Gastroesophageal sphincter (tissue), 3 donors: ENCODE results near the gene FGFR4.

Source experiments
- CTCF ChIP-seq, 4 experiments: fragments of 200-600 bp in 2 of 4; fragments of 450-650 bp in 2 of 4; sonication (generic) in 1 of 4; IDR thresholded peaks; one replicate each; pipeline ENCODE4 v1.5.1; 2017 to 2019; ENCODE audit warnings: antibody characterized with exemption in 4 of 4, mild to moderate bottlenecking in 2 of 4, moderate library complexity in 2 of 4
- EP300 ChIP-seq: sonication (generic); formaldehyde crosslinking; IDR thresholded peaks from one replicate; pipeline ENCODE4 v1.6.1; 2017; ENCODE audit warnings: antibody characterized with exemption, mild to moderate bottlenecking
- POLR2AphosphoS5 ChIP-seq: sonication (generic); formaldehyde crosslinking; IDR thresholded peaks from one replicate; pipeline ENCODE4 v1.6.1; 2017; ENCODE audit warnings: antibody characterized with exemption

- TF ChIP-seq CTCF (IDR thresholded peaks at IDR 0.05) (no peak), POLR2AphosphoS5 (no peak), EP300 (no peak)
Measured at GRCh38 chr5:177133853-177134696, 47.4 kb downstream of the FGFR4 start.
